Forelimb muscle (tissue), 1 donor: ENCODE data around the gene RASD1. TPM values are rescaled to one million over a fixed set of nuclear protein-coding genes. Genes with fewer than 3 reads are reported as not detected.

Experiments
- DNase-seq: peaks from one replicate; pipeline ENCODE4 v3.0.0-alpha.2; 2013; ENCODE audit warnings: low read depth
- polyA plus RNA-seq: library from polyadenylated mRNA; unstranded; fragments of 120-200 nt; gene quantifications from one replicate; pipeline ENCODE4 v1.2.1, GENCODE V29; 2013; ENCODE audit not compliant: insufficient read length

Gene RASD1
- polyA plus RNA-seq, 1 donor = 6.0 TPM

GRCh38 chr17:17510456-17511292 is 14.5 kb upstream of the RASD1 start:
- DNase-seq = no peak

GRCh38 chr17:17509601-17510425 is 13.6 kb upstream of the RASD1 start:
- DNase-seq = no peak

GRCh38 chr17:17508646-17509591 is 12.7 kb upstream of the RASD1 start:
- no peak for DNase-seq

GRCh38 chr17:17508019-17508535 is 11.9 kb upstream of the RASD1 start:
- no peak for DNase-seq

- no peak for DNase-seq
Observed at GRCh38 chr17:17507465-17508011, 11.3 kb upstream of the RASD1 start.

- DNase-seq = no peak
Observed at GRCh38 chr17:17506893-17507464, 10.8 kb upstream of the RASD1 start.

GRCh38 chr17:17506181-17506741 is 10.1 kb upstream of the RASD1 start:
- DNase-seq = no peak

- no peak for DNase-seq
Observed at GRCh38 chr17:17505610-17506171, 9.5 kb upstream of the RASD1 start.

GRCh38 chr17:17505151-17505550 is 9.0 kb upstream of the RASD1 start:
- no peak for DNase-seq

- no peak for DNase-seq
Observed at GRCh38 chr17:17504341-17505140, 8.3 kb upstream of the RASD1 start.

- DNase-seq = peak; percentile 46
Observed at GRCh38 chr17:17503566-17504130, 7.5 kb upstream of the RASD1 start.

- no peak for DNase-seq
Observed at GRCh38 chr17:17502741-17503565, 6.8 kb upstream of the RASD1 start.

GRCh38 chr17:17500999-17501605 is 4.9 kb upstream of the RASD1 start:
- DNase-seq = no peak

GRCh38 chr17:17499402-17500145 is 3.4 kb upstream of the RASD1 start:
- no peak for DNase-seq

- no peak for DNase-seq
Observed at GRCh38 chr17:17498606-17499301, 2.6 kb upstream of the RASD1 start.

- no peak for DNase-seq
Observed at GRCh38 chr17:17497845-17498520, 1.8 kb upstream of the RASD1 start.
